ENCODE measurements around the gene GRAMD1A. TPM values are rescaled to one million over a fixed set of nuclear protein-coding genes. Genes with fewer than 3 reads are reported as not detected.
A peak's percentile ranks its signal among the peaks of the same experiment; 100 is the strongest.

The GRAMD1A gene
- total RNA-seq, 2 experiments from 2014 or later: 221 to 229 TPM

DNA sequence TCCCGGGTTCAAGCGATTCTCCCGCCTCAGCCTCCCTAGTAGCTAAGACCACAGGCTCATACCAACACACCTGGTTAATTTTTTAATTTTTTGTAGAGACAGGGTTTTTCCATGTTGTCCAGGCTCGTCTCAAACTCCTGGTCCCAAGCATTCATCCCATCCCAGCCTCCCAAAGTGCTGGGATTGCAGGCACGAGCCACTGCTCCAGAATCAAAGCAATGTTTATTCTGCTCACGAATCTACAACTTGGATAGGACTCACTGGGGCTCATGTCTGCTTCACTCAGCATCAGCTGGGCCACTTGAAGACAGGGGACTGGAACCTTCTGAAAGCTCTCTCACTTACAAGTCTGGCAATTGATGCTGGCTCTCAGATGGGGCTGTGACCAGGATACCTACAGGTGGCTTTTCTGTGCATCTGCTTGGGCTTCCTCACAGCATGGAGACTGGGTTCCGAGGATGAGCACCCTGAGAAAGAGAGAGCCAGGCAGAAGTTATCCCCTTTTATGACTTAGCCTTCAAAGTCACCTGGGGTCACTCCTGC, 27.9 kb upstream of the GRAMD1A start:
- peaks cover 10% of the 10 kb centered on the region for H3K36me3 Mint-ChIP-seq (ENCODE audit: low read depth)
- H3K9me3 ChIP-seq (ENCODE audit: control insufficient read depth in 1 of 2, insufficient read depth in 1 of 2, low read length in 2 of 2): peaks cover 8 to 15% of the 10 kb centered on the region in 2 experiments
- H3K4me3 Mint-ChIP-seq: no peak overlapping the region
- H3K27me3 Mint-ChIP-seq: no peaks in the 10 kb centered on the region
- H3K36me3 ChIP-seq (ENCODE audit: insufficient read depth, low read length): no peaks in the 10 kb centered on the region
- peaks cover 21% of the 10 kb centered on the region for H3K4me1 ChIP-seq (ENCODE audit: insufficient read depth, low read length)
- ChIA-PET CTCF (interaction anchor here (0.6 to 4.7 kb wide), 5 partner anchors 9 to 42 kb away, joined by 3 to 50 read pairs (median 4); partner anchors contain the start of gene GRAMD1A), POLR2A (interaction anchor here (0.8 to 4.4 kb wide), 6 partner anchors 9 to 42 kb away, joined by 3 to 58 read pairs (median 7); partner anchors contain the start of genes GRAMD1A and ZNF792)
- no peak for ATAC-seq (ENCODE audit: poor library complexity)
- intact Hi-C loops (cut with DNase I, micrococcal nuclease): loop anchor here (5.0 to 10.0 kb wide), 2 partner anchors 170 to 173 kb away; partner anchors contain the start of gene FXYD7 (in 2 of the 2)
- H3K9me3 Mint-ChIP-seq: peaks cover 4% of the 10 kb centered on the region
- TF ChIP-seq, protein P1, sequence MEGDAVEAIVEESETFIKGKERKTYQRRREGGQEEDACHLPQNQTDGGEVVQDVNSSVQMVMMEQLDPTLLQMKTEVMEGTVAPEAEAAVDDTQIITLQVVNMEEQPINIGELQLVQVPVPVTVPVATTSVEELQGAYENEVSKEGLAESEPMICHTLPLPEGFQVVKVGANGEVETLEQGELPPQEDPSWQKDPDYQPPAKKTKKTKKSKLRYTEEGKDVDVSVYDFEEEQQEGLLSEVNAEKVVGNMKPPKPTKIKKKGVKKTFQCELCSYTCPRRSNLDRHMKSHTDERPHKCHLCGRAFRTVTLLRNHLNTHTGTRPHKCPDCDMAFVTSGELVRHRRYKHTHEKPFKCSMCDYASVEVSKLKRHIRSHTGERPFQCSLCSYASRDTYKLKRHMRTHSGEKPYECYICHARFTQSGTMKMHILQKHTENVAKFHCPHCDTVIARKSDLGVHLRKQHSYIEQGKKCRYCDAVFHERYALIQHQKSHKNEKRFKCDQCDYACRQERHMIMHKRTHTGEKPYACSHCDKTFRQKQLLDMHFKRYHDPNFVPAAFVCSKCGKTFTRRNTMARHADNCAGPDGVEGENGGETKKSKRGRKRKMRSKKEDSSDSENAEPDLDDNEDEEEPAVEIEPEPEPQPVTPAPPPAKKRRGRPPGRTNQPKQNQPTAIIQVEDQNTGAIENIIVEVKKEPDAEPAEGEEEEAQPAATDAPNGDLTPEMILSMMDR (IDR thresholded peaks at IDR 0.05): no peak
- DNase-seq: peak in 1 of 14 experiments; percentile 23
- no peak overlapping the region for H3K27ac ChIP-seq (ENCODE audit: low read depth in 1 of 2, low read length in 2 of 2)
- H3K27me3 ChIP-seq (ENCODE audit: control insufficient read depth in 1 of 2, insufficient read depth in 2 of 2, low read length in 2 of 2): no peaks in the 10 kb centered on the region
- H3K4me1 Mint-ChIP-seq (ENCODE audit: low read depth): peaks cover 22% of the 10 kb centered on the region
- H3K4me3 ChIP-seq (ENCODE audit: low read length): no peak overlapping the region
- H3K27ac Mint-ChIP-seq: no peak overlapping the region

DNA sequence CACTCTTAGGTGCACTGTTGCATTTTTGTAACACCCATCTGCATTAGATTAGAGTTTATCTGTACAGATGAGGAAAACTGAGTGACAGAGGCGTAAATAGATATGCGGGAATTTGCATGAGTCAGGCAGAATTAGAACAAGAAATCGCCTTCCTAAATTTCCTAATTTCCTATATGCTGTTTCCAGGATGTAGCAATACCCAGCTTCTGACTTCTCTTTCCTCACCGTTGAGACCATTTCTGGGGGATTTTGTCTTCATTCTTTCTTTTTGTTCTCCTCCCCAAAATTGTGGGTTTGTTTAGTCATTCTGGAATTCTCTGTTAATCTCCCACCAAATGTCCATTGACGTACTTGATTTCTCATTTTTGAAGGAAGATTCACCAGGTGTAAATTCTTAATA, 25.5 kb upstream of the GRAMD1A start:
- ChIA-PET POLR2A (interaction anchor here (1.2 to 4.4 kb wide), 5 partner anchors 23 to 52 kb away, joined by 3 to 58 read pairs (median 5); partner anchors contain the start of gene GRAMD1A), CTCF (interaction anchor here (2.4 to 4.7 kb wide), 2 partner anchors 27 to 39 kb away, joined by 10 to 50 read pairs; no protein-coding TSS in a partner anchor)
- Mint-ChIP-seq H3K4me1 (ENCODE audit: low read depth) (peaks cover 22% of the 10 kb centered on the region), H3K9me3 (peaks cover 4% of the 10 kb centered on the region), H3K27me3 (no peaks in the 10 kb centered on the region), H3K36me3 (ENCODE audit: low read depth) (peaks cover 4% of the 10 kb centered on the region), H3K4me3 (no peak overlapping the region), H3K27ac (peak overlapping the region; percentile 18)
- no peaks in the 10 kb centered on the region for H3K27me3 ChIP-seq (ENCODE audit: control insufficient read depth in 1 of 2, insufficient read depth in 2 of 2, low read length in 2 of 2)
- no peak for ATAC-seq (ENCODE audit: poor library complexity)
- H3K36me3 ChIP-seq (ENCODE audit: insufficient read depth, low read length): no peaks in the 10 kb centered on the region
- H3K9me3 ChIP-seq (ENCODE audit: control insufficient read depth in 1 of 2, insufficient read depth in 1 of 2, low read length in 2 of 2): peaks cover 0 to 15% of the 10 kb centered on the region in 2 experiments
- intact Hi-C loops (cut with DNase I, micrococcal nuclease): loop anchor here (2.0 to 10.0 kb wide), 3 partner anchors 22 to 170 kb away; partner anchors contain the start of gene FXYD7 (in 2 of the 2)
- DNase-seq: peak in 1 of 14 experiments; percentile 37
- H3K4me3 ChIP-seq (ENCODE audit: low read length): no peak overlapping the region
- TF ChIP-seq, protein P1 (IDR thresholded peaks at IDR 0.05): no peak
- peaks cover 21% of the 10 kb centered on the region for H3K4me1 ChIP-seq (ENCODE audit: insufficient read depth, low read length)
- H3K27ac ChIP-seq (ENCODE audit: low read depth in 1 of 2, low read length in 2 of 2): no peak overlapping the region

DNA sequence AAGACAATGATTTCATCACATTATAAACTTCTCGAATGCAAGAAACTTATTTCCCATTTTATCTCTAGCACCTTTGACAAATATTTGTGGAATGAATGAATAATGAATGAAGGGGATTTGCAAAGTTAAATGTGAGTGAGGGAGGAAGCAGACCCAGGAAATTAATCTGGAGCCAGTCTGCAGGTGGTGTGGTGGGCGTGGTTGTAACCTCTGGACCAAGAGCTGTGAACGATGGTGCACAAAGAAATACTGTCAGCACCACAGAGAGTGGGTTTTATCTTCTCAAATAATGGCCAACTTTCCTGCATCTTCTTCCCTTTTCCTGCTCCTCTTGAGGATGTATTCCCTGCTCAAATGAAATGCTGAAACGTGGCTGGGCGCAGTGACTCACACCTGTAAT, 25.1 kb upstream of the GRAMD1A start:
- Mint-ChIP-seq H3K9me3 (peaks cover 4% of the 10 kb centered on the region), H3K4me3 (no peak overlapping the region), H3K36me3 (ENCODE audit: low read depth) (peaks cover 4% of the 10 kb centered on the region), H3K27ac (peak overlapping the region; percentile 18), H3K4me1 (ENCODE audit: low read depth) (peaks cover 22% of the 10 kb centered on the region), H3K27me3 (no peaks in the 10 kb centered on the region)
- intact Hi-C loops (cut with DNase I, micrococcal nuclease): loop anchor here (2.0 to 10.0 kb wide), 2 partner anchors 22 to 170 kb away; partner anchors contain the start of gene FXYD7 (in 1 of the 2)
- ATAC-seq (ENCODE audit: poor library complexity) (no peak), DNase-seq (no peak)
- peaks cover 0 to 11% of the 10 kb centered on the region in 2 experiments for H3K9me3 ChIP-seq (ENCODE audit: control insufficient read depth in 1 of 2, insufficient read depth in 1 of 2, low read length in 2 of 2)
- CTCF ChIA-PET: interaction anchor here (4.7 kb wide), 1 partner anchor 39 kb away, joined by 50 read pairs; no protein-coding TSS in a partner anchor
- H3K27me3 ChIP-seq (ENCODE audit: control insufficient read depth in 1 of 2, insufficient read depth in 2 of 2, low read length in 2 of 2): no peaks in the 10 kb centered on the region
- no peak overlapping the region for H3K27ac ChIP-seq (ENCODE audit: low read depth in 1 of 2, low read length in 2 of 2)
- POLR2A ChIA-PET: interaction anchor here (0.7 to 4.4 kb wide), 3 partner anchors 26 to 39 kb away, joined by 3 to 58 read pairs (median 12); partner anchors contain the start of gene GRAMD1A
- H3K36me3 ChIP-seq (ENCODE audit: insufficient read depth, low read length): no peaks in the 10 kb centered on the region
- H3K4me3 ChIP-seq (ENCODE audit: low read length): no peak overlapping the region
- H3K4me1 ChIP-seq (ENCODE audit: insufficient read depth, low read length): peaks cover 21% of the 10 kb centered on the region
- TF ChIP-seq, protein P1 (IDR thresholded peaks at IDR 0.05): no peak

All from CD4-positive, alpha-beta T cell (primary cell).